Panc1 (cell line): ENCODE results near the gene GLS. TPM values are rescaled to one million over a fixed set of nuclear protein-coding genes. Genes with fewer than 3 reads are reported as not detected.

Experiments used
- ATAC-seq: fragments of 200-7000 bp; cut with Tn5 transposase; 2 replicates; pipeline ENCODE4 v1.9.1; 2020; ENCODE audit warnings: mild to moderate bottlenecking, moderate library complexity
- BruUV-seq: library from RNA; stranded (reverse); fragments of 400-500 nt; replicated peaks from 2 replicates; lab custom pipeline; 2021; lab: Mats Ljungman, UMichigan
- CTCF ChIA-PET: fragments of 300-600 bp; sonication (Branson Sonifier 250); formaldehyde crosslinking; loops from one replicate; lab custom pipeline; 2022; ENCODE audit warnings: antibody characterized with exemption; lab: Charles Lee
- POLR2A ChIA-PET: fragments of 300-600 bp; sonication (Branson Sonifier 250); formaldehyde crosslinking; loops from one replicate; lab custom pipeline; 2022; ENCODE audit warnings: antibody characterized with exemption; lab: Charles Lee
- DNase-seq: peaks from one replicate; pipeline ENCODE4 v3.0.0-alpha.2; 2010; ENCODE audit warnings: low read depth, low spot score
- H3K27ac ChIP-seq: 2 replicates; pipeline ENCODE4 v1.5.1; 2011; ENCODE audit warnings: mild to moderate bottlenecking, low read length, inconsistent platforms
- H3K27me3 ChIP-seq: fragments of 200-500 bp; sonication (Bioruptor generic); 2 replicates; pipeline ENCODE4 v1.6.0; 2014; ENCODE audit warnings: low read length, inconsistent platforms; ENCODE audit not compliant: control insufficient read depth, insufficient read depth
- H3K36me3 ChIP-seq: fragments of 200-500 bp; sonication (Bioruptor generic); 2 replicates; pipeline ENCODE4 v1.5.1; 2014; ENCODE audit warnings: inconsistent platforms, mild to moderate bottlenecking, low read length, moderate library complexity; ENCODE audit not compliant: control insufficient read depth, insufficient read depth
- H3K4me1 ChIP-seq: 2 replicates; pipeline ENCODE4 v1.5.1; 2011; ENCODE audit warnings: inconsistent platforms, mild to moderate bottlenecking, low read length, moderate library complexity; ENCODE audit not compliant: control insufficient read depth, insufficient read depth
- H3K4me3 ChIP-seq, 2 experiments: 2 replicates each; pipeline ENCODE4 v1.5.1; 2011 to 2012; ENCODE audit warnings: low read depth in 2 of 2, low read length in 2 of 2, mild to moderate bottlenecking in 2 of 2, inconsistent platforms in 1 of 2, moderate library complexity in 1 of 2
- H3K9me3 ChIP-seq: fragments of 200-500 bp; sonication (Bioruptor generic); 2 replicates; pipeline ENCODE4 v1.5.1; 2014; ENCODE audit warnings: low read depth, mild to moderate bottlenecking, inconsistent platforms, low read length, moderate library complexity; ENCODE audit not compliant: control insufficient read depth, insufficient read depth
- CTCF ChIP-seq: fragments of 450-650 bp; IDR thresholded peaks from 2 replicates; pipeline ENCODE4 v1.5.1; 2017; ENCODE audit warnings: mild to moderate bottlenecking
- POLR2AphosphoS5 ChIP-seq: IDR thresholded peaks from 2 replicates; pipeline ENCODE4 v1.6.1; 2012; ENCODE audit warnings: mild to moderate bottlenecking, low read depth, low read length, moderate library complexity
- REST ChIP-seq, 2 experiments: IDR thresholded peaks; 2 replicates each; pipeline ENCODE4 v1.6.1; 2011 to 2012; ENCODE audit warnings: low read depth in 2 of 2, control low read depth in 1 of 2, low read length in 1 of 2, mild to moderate bottlenecking in 1 of 2, moderate library complexity in 1 of 2; ENCODE audit not compliant: insufficient read depth in 1 of 2
- SIN3A ChIP-seq: IDR thresholded peaks from 2 replicates; pipeline ENCODE4 v1.6.1; 2012; ENCODE audit warnings: low read depth, mild to moderate bottlenecking, low read length, moderate library complexity, borderline replicate concordance; ENCODE audit not compliant: insufficient read depth
- TCF7L2 ChIP-seq: IDR thresholded peaks from 2 replicates; pipeline ENCODE4 v1.6.1; 2011; ENCODE audit warnings: mild to moderate bottlenecking, low read depth, low read length, inconsistent platforms
- in situ Hi-C: cut with HindIII; loops from 2 replicates; pipeline ENCODE4 v1.10.0; 2016; ENCODE audit warnings: low sequenced_read_pairs, low pct_unique_long_range_greater_than_20kb
- intact Hi-C: fragments of 100-400 bp; cut with micrococcal nuclease; formaldehyde crosslinking; loops from one replicate; pipeline ENCODE4 v1.10.0; 2022; ENCODE audit not compliant: unreplicated experiment
- total RNA-seq: library from RNA; stranded (reverse); gene quantifications from one replicate; pipeline ENCODE4 v1.2.1, GENCODE V29; 2021; ENCODE audit not compliant: unreplicated experiment

GLS gene
- total RNA-seq, 1 experiment from 2014 or later = 93.9 TPM

- ChIA-PET POLR2A (no interaction called here), CTCF (no interaction called here)
- intact Hi-C loops (no loop called here), in situ Hi-C loops (no loop called here)
- H3K27me3 ChIP-seq = no peaks in the 10 kb centered on the region
- H3K36me3 ChIP-seq = peaks cover 62% of the 10 kb centered on the region
- H3K27ac ChIP-seq = no peak overlapping the region
- BruUV-seq = no TSS peak
- H3K4me1 ChIP-seq = no peaks in the 10 kb centered on the region
- DNase-seq = no peak
- no peaks in the 10 kb centered on the region for H3K9me3 ChIP-seq
- TF ChIP-seq POLR2AphosphoS5 (no peak), CTCF (no peak), TCF7L2 (no peak), REST (IDR thresholded peaks at IDR 0.05; ENCODE audit: insufficient read depth in 1 of 2, low read depth in 2 of 2, low read length in 1 of 2) (no peak), SIN3A (no peak)
- no peak for ATAC-seq
- H3K4me3 ChIP-seq = no peak overlapping the region
Observed at GRCh38 chr2:191003405-191004309, 123.0 kb downstream of the GLS start.

- ChIA-PET CTCF (no interaction called here), POLR2A (no interaction called here)
- in situ Hi-C loops (no loop called here), intact Hi-C loops (no loop called here)
- H3K9me3 ChIP-seq = no peaks in the 10 kb centered on the region
- ATAC-seq (no peak), DNase-seq (no peak)
- no peaks in the 10 kb centered on the region for H3K27me3 ChIP-seq
- peaks cover 69% of the 10 kb centered on the region for H3K36me3 ChIP-seq
- H3K27ac ChIP-seq = no peak overlapping the region
- TF ChIP-seq TCF7L2 (no peak), REST (IDR thresholded peaks at IDR 0.05; ENCODE audit: insufficient read depth in 1 of 2, low read depth in 2 of 2, low read length in 1 of 2) (no peak), POLR2AphosphoS5 (no peak), CTCF (no peak), SIN3A (no peak)
- no peak overlapping the region for H3K4me3 ChIP-seq
- no peaks in the 10 kb centered on the region for H3K4me1 ChIP-seq
- no TSS peak for BruUV-seq
Observed at GRCh38 chr2:191006297-191006696, 125.7 kb downstream of the GLS start.
